ENCODE results near the gene BTLA. TPM values are rescaled to one million over a fixed set of nuclear protein-coding genes. Genes with fewer than 3 reads are reported as not detected.

Gene BTLA
- total RNA-seq, 2 donors from 2014 or later, result not detected

- TF ChIP-seq, protein P1, sequence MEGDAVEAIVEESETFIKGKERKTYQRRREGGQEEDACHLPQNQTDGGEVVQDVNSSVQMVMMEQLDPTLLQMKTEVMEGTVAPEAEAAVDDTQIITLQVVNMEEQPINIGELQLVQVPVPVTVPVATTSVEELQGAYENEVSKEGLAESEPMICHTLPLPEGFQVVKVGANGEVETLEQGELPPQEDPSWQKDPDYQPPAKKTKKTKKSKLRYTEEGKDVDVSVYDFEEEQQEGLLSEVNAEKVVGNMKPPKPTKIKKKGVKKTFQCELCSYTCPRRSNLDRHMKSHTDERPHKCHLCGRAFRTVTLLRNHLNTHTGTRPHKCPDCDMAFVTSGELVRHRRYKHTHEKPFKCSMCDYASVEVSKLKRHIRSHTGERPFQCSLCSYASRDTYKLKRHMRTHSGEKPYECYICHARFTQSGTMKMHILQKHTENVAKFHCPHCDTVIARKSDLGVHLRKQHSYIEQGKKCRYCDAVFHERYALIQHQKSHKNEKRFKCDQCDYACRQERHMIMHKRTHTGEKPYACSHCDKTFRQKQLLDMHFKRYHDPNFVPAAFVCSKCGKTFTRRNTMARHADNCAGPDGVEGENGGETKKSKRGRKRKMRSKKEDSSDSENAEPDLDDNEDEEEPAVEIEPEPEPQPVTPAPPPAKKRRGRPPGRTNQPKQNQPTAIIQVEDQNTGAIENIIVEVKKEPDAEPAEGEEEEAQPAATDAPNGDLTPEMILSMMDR (conservative IDR thresholded peaks at IDR 0.05), result no peak
- no peaks in the 10 kb centered on the region for H3K9me3 ChIP-seq (ENCODE audit: control insufficient read depth, low read length)
- H3K27me3 ChIP-seq (ENCODE audit: control insufficient read depth, insufficient read depth, low read length, poor library complexity, severe bottlenecking), result no peaks in the 10 kb centered on the region
- H3K4me1 ChIP-seq (ENCODE audit: control insufficient read depth, insufficient read depth, low read length), result no peaks in the 10 kb centered on the region
- Mint-ChIP-seq H3K4me3 (no peak overlapping the region), H3K4me1 (peaks cover 22% of the 10 kb centered on the region), H3K36me3 (ENCODE audit: low read depth) (peaks cover 29% of the 10 kb centered on the region), H3K27me3 (ENCODE audit: insufficient read depth) (no peaks in the 10 kb centered on the region), H3K27ac (no peak overlapping the region), H3K9me3 (peaks cover 4% of the 10 kb centered on the region)
- 93 to 100% methylated on average over 4 to 7 of the region's 8 CpGs for WGBS, 2 experiments (ENCODE audit: insufficient coverage in 1 of 2, insufficient read length in 1 of 2)
- H3K36me3 ChIP-seq (ENCODE audit: control insufficient read depth, insufficient read depth, low read length), result no peaks in the 10 kb centered on the region
- H3K4me3 ChIP-seq (ENCODE audit: low read length), result no peak overlapping the region
- no peak overlapping the region for H3K27ac ChIP-seq (ENCODE audit: low read depth, low read length)
- no peak for DNase-seq
- no peak overlapping the region for H3K9ac ChIP-seq (ENCODE audit: extremely low read depth, low read length, poor library complexity, severe bottlenecking)
Observed at GRCh38 chr3:112416391-112417212, 82.7 kb downstream of the BTLA start.

- no peaks in the 10 kb centered on the region for H3K4me1 ChIP-seq (ENCODE audit: control insufficient read depth, insufficient read depth, low read length)
- Mint-ChIP-seq H3K9me3 (no peaks in the 10 kb centered on the region), H3K27ac (no peak overlapping the region), H3K27me3 (ENCODE audit: insufficient read depth) (no peaks in the 10 kb centered on the region), H3K36me3 (ENCODE audit: low read depth) (peaks cover 28% of the 10 kb centered on the region), H3K4me3 (no peak overlapping the region), H3K4me1 (peaks cover 18% of the 10 kb centered on the region)
- H3K27ac ChIP-seq (ENCODE audit: low read depth, low read length), result no peak overlapping the region
- H3K9ac ChIP-seq (ENCODE audit: extremely low read depth, low read length, poor library complexity, severe bottlenecking), result no peak overlapping the region
- no peaks in the 10 kb centered on the region for H3K27me3 ChIP-seq (ENCODE audit: control insufficient read depth, insufficient read depth, low read length, poor library complexity, severe bottlenecking)
- H3K9me3 ChIP-seq (ENCODE audit: control insufficient read depth, low read length), result no peaks in the 10 kb centered on the region
- TF ChIP-seq, protein P1 (conservative IDR thresholded peaks at IDR 0.05), result no peak
- H3K4me3 ChIP-seq (ENCODE audit: low read length), result no peak overlapping the region
- no peak for DNase-seq
- WGBS, 2 experiments (ENCODE audit: insufficient coverage in 1 of 2, insufficient read length in 1 of 2), result 90 to 97% methylated on average over 5 to 6 of the region's 6 CpGs
- no peaks in the 10 kb centered on the region for H3K36me3 ChIP-seq (ENCODE audit: control insufficient read depth, insufficient read depth, low read length)
Observed at GRCh38 chr3:112415390-112415789, 83.9 kb downstream of the BTLA start.

Other genes with a start within 250 kb of the BTLA start
- under 1 TPM; 0.24 to 0.66 TPM for gene SLC9C1, start 205.3 kb downstream of the BTLA start, total RNA-seq
- gene CD200, start 166.3 kb downstream of the BTLA start, total RNA-seq, result 10 to 100 TPM; 49.2 to 58.6 TPM
- gene ATG3, start 62.5 kb upstream of the BTLA start, total RNA-seq, result 10 to 100 TPM; 36.3 to 42.1 TPM
- gene SLC35A5, start 62.6 kb upstream of the BTLA start, total RNA-seq, result 10 to 100 TPM; 39.9 to 43.2 TPM
- 10 to 100 TPM in 1 of 2 donors, 1 to 10 TPM in 1; 4.6 to 31.5 TPM for gene CCDC80, start 141.7 kb upstream of the BTLA start, total RNA-seq

Measured in endodermal cell (in vitro differentiated cells).